RWPE2 (cell line): Measurements from ENCODE around the gene PLCB1.

ENCODE experiments used
- ATAC-seq: fragments of 200-7000 bp; cut with Tn5 transposase; 3 replicates; pipeline ENCODE4 v1.9.1; 2021; ENCODE audit warnings: low read depth
- DNase-seq: peaks from one replicate; pipeline ENCODE4 v3.0.0-alpha.2; 2020; ENCODE audit warnings: low spot score
- H3K27ac ChIP-seq: fragments of 450-650 bp; 2 replicates; pipeline ENCODE4 v1.5.1; 2017; ENCODE audit warnings: mild to moderate bottlenecking; ENCODE audit not compliant: poor library complexity, severe bottlenecking
- H3K27me3 ChIP-seq: fragments of 250-450 bp; sonication (Bioruptor Pico); 2 replicates; pipeline ENCODE4 v1.5.1; 2021; ENCODE audit warnings: mild to moderate bottlenecking, moderate library complexity; ENCODE audit not compliant: insufficient read depth, poor library complexity, severe bottlenecking
- H3K36me3 ChIP-seq: fragments of 250-450 bp; sonication (Bioruptor Pico); 2 replicates; pipeline ENCODE4 v1.5.1; 2020; ENCODE audit warnings: low read depth, mild to moderate bottlenecking, moderate library complexity
- H3K4me1 ChIP-seq: fragments of 250-450 bp; sonication (Bioruptor Pico); 2 replicates; pipeline ENCODE4 v1.5.1; 2021; ENCODE audit warnings: mild to moderate bottlenecking, moderate library complexity; ENCODE audit not compliant: insufficient read depth, poor library complexity, severe bottlenecking
- H3K4me3 ChIP-seq: fragments of 250-450 bp; sonication (Bioruptor Pico); 2 replicates; pipeline ENCODE4 v1.5.1; 2021; ENCODE audit warnings: mild to moderate bottlenecking, moderate library complexity; ENCODE audit not compliant: severe bottlenecking
- H3K9me3 ChIP-seq: fragments of 250-450 bp; sonication (Bioruptor Pico); 2 replicates; pipeline ENCODE4 v1.5.1; 2021; ENCODE audit warnings: mild to moderate bottlenecking, moderate library complexity; ENCODE audit not compliant: severe bottlenecking
- TF ChIP-seq, protein P1 (sequence below): fragments of 450-650 bp; IDR thresholded peaks from one replicate; pipeline ENCODE4 v1.5.1; 2017; ENCODE audit warnings: mild to moderate bottlenecking, moderate library complexity; ENCODE audit not compliant: poor library complexity, severe bottlenecking

The PLCB1 gene

GRCh38 chr20:8352486-8352885 is 220.4 kb downstream of the PLCB1 start:
- TF ChIP-seq, protein P1, sequence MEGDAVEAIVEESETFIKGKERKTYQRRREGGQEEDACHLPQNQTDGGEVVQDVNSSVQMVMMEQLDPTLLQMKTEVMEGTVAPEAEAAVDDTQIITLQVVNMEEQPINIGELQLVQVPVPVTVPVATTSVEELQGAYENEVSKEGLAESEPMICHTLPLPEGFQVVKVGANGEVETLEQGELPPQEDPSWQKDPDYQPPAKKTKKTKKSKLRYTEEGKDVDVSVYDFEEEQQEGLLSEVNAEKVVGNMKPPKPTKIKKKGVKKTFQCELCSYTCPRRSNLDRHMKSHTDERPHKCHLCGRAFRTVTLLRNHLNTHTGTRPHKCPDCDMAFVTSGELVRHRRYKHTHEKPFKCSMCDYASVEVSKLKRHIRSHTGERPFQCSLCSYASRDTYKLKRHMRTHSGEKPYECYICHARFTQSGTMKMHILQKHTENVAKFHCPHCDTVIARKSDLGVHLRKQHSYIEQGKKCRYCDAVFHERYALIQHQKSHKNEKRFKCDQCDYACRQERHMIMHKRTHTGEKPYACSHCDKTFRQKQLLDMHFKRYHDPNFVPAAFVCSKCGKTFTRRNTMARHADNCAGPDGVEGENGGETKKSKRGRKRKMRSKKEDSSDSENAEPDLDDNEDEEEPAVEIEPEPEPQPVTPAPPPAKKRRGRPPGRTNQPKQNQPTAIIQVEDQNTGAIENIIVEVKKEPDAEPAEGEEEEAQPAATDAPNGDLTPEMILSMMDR = no peak
- Histone ChIP-seq H3K9me3 (no peaks in the 10 kb centered on the region), H3K27ac (no peak overlapping the region), H3K4me1 (no peaks in the 10 kb centered on the region), H3K4me3 (no peak overlapping the region), H3K36me3 (no peaks in the 10 kb centered on the region), H3K27me3 (no peaks in the 10 kb centered on the region)
- no peak for ATAC-seq
- DNase-seq = no peak

DNA sequence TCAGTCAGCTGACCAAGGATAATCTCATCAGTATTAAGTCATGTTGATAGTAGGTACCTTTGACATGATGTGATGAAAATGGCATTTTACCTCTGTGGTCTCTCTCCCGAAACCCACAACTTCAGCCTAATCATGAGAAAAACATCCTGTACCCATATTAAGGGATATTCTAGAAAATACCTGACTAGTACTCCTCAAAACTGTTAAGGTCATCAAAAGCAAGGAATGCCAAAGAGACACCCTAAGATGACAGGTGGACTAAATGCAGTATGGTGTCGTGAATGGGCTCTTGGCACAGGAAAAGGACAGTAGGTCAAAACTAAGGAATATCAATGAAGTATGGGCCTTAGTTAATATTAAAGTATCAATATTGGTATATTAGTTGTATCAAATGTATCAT is 221.4 kb downstream of the PLCB1 start:
- no peak overlapping the region for H3K4me3 ChIP-seq
- no peak for ATAC-seq
- H3K27ac ChIP-seq = no peak overlapping the region

DNA sequence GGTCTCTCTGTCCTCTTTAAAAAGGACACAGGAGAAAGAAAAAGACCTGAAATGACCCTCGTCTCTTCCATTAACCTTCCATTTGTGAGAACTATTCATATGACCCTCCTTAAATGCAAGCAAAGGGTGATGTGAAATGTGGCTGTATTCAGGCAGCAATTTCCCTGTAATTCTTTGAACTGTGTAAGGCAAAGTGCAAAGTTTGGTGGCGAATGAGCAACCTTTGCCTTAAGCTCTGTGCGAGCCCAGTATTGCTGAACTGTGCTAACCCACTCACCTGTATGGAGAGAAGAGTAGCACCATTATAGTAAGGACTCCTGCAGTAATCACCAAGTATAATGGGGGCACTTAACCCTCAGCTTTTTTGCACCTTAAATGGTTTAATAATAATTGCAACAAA is 223.4 kb downstream of the PLCB1 start:
- TF ChIP-seq, protein P1 = no peak
- no peak for DNase-seq
- no peak overlapping the region for H3K27ac ChIP-seq
- H3K27me3 ChIP-seq = no peaks in the 10 kb centered on the region
- no peaks in the 10 kb centered on the region for H3K9me3 ChIP-seq
- ATAC-seq = no peak
- no peaks in the 10 kb centered on the region for H3K36me3 ChIP-seq
- H3K4me3 ChIP-seq = no peak overlapping the region
- no peaks in the 10 kb centered on the region for H3K4me1 ChIP-seq

More for the DNA sequence above, 221.4 kb downstream of the PLCB1 start:
- TF ChIP-seq, protein P1 = no peak
- Histone ChIP-seq H3K36me3 (no peaks in the 10 kb centered on the region), H3K27me3 (no peaks in the 10 kb centered on the region), H3K4me1 (no peaks in the 10 kb centered on the region), H3K9me3 (no peaks in the 10 kb centered on the region)
- DNase-seq = no peak

DNA sequence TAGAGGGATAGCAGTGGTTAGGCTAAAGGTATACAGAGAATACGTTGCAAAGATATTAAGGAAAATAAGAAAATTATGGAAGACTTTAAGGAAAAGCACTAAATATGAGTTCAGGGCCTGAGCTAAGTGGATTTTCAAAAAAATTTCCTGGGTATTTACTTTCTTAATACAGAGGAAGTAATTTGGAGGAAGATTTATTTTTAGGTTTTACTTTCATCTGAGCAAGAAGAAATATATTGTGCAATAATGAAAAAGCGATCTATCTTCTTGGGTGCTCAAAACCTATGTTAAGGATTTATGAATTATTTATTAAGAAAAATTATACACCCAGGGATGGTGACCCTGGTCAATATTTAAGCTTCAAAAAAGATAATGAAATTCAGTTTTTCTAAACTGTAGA is 224.7 kb downstream of the PLCB1 start:
- ATAC-seq (no peak), DNase-seq (no peak)
- Histone ChIP-seq H3K27me3 (no peaks in the 10 kb centered on the region), H3K27ac (no peak overlapping the region), H3K9me3 (no peaks in the 10 kb centered on the region), H3K36me3 (no peaks in the 10 kb centered on the region), H3K4me1 (no peaks in the 10 kb centered on the region), H3K4me3 (no peak overlapping the region)
- TF ChIP-seq, protein P1 = no peak

- Histone ChIP-seq H3K4me3 (no peak overlapping the region), H3K27ac (no peak overlapping the region), H3K27me3 (no peaks in the 10 kb centered on the region), H3K36me3 (no peaks in the 10 kb centered on the region), H3K9me3 (no peaks in the 10 kb centered on the region), H3K4me1 (no peaks in the 10 kb centered on the region)
- no peak for DNase-seq
- ATAC-seq = no peak
- TF ChIP-seq, protein P1 = no peak
Observed at GRCh38 chr20:8357703-8358102, 225.6 kb downstream of the PLCB1 start.
